H1 (cell line): ENCODE results near the gene PTPN3. TPM values are rescaled to one million over a fixed set of nuclear protein-coding genes. Genes with fewer than 3 reads are reported as not detected.

Experiments
- ATF3 ChIP-seq: IDR thresholded peaks from 2 replicates; pipeline ENCODE4 v1.6.1; 2011; ENCODE audit warnings: low read depth, mild to moderate bottlenecking, low read length; ENCODE audit not compliant: insufficient read depth
- CBX5 ChIP-seq: fragments of 300-800, 300-1000 bp; sonication (generic); IDR thresholded peaks from 2 replicates; pipeline ENCODE4 v1.7.1; 2016; ENCODE audit warnings: antibody characterized with exemption, low read length, low read depth
- CBX8 ChIP-seq: fragments of 300-800, 300-1000 bp; sonication (generic); IDR thresholded peaks from 2 replicates; pipeline ENCODE4 v1.7.1; 2016; ENCODE audit warnings: low read depth, low read length, borderline replicate concordance
- CHD1 ChIP-seq: IDR thresholded peaks from 2 replicates; pipeline ENCODE4 v1.6.1; 2012; ENCODE audit warnings: low read depth, low read length, improper control_type of control experiment
- SAP30 ChIP-seq: fragments of 300-600 bp; sonication (generic); IDR thresholded peaks from 2 replicates; pipeline ENCODE4 v1.7.1; 2012; ENCODE audit warnings: low read length, moderate library complexity, mild to moderate bottlenecking, inconsistent platforms; ENCODE audit not compliant: insufficient read depth, insufficient replicate concordance
- SUZ12 ChIP-seq: fragments of 200-600 bp; sonication (generic); IDR thresholded peaks from 2 replicates; pipeline ENCODE4 v1.6.1; 2012; ENCODE audit warnings: mild to moderate bottlenecking, inconsistent platforms, low read length, moderate library complexity, mixed read lengths
- TAF1 ChIP-seq: IDR thresholded peaks from 2 replicates; pipeline ENCODE4 v1.6.1; 2011; ENCODE audit warnings: mild to moderate bottlenecking, low read depth, low read length
- USF2 ChIP-seq: IDR thresholded peaks from 2 replicates; pipeline ENCODE4 v1.6.1; 2011; ENCODE audit warnings: low read length, improper control_type of control experiment
- polyA plus RNA-seq, 7 experiments: library from polyadenylated mRNA; depleted of rRNA in 3 of 7; stranded (reverse) in 5 of 7; unstranded in 2 of 7; fragments of >200 nt in 5 of 7; fragments of 200-250 nt in 2 of 7; gene quantifications; 1 replicate in 5 of 7; 2 replicates in 1 of 7; 4 replicates in 1 of 7; pipeline versions ENCODE4 v1.2.1 to v1.2.3, GENCODE V29; 2011 to 2013; ENCODE audit warnings: missing spikeins in 2 of 7, mixed read lengths in 2 of 7
- total RNA-seq: library from RNA; stranded (reverse); fragmentation: NEBNext Ultra II Directional; extraction: Animal tissue kit (Norgen Biotek cat#: 25700); gene quantifications from 2 replicates; pipeline ENCODE4 v1.2.1, GENCODE V29; 2021

Gene PTPN3
- total and polyA plus RNA-seq, 2 of the 8 experiments (the other 6 are each of a cell fraction or from before 2014, with no cell fraction given), result 2.9 to 3.7 TPM

- TF ChIP-seq CBX8 (no peak), SAP30 (no peak), CBX5 (no peak), TAF1 (no peak), USF2 (no peak), CHD1 (no peak), SUZ12 (no peak), ATF3 (no peak)
These were observed 110.9 kb downstream of the PTPN3 start (continued) for GRCh38 chr9:109387206-109387605.
